D721Med (cell line): ENCODE measurements around the gene RANBP9.

Experiments used
- DNase-seq: peaks from one replicate; pipeline ENCODE4 v3.0.0; 2011; ENCODE audit warnings: low spot score; ENCODE audit not compliant: insufficient read length
- FAIRE-seq: peaks from 2 replicates; lab custom pipeline; 2011; peaks lifted over from hg19 to GRCh38; lab: Jason Lieb, UNC
- TF ChIP-seq, protein P1 (sequence below): IDR thresholded peaks from 2 replicates; pipeline ENCODE4 v1.5.1; 2012; ENCODE audit warnings: mild to moderate bottlenecking, control low read depth; ENCODE audit not compliant: insufficient read depth; ENCODE audit errors: missing control alignments

RANBP9 gene

DNA sequence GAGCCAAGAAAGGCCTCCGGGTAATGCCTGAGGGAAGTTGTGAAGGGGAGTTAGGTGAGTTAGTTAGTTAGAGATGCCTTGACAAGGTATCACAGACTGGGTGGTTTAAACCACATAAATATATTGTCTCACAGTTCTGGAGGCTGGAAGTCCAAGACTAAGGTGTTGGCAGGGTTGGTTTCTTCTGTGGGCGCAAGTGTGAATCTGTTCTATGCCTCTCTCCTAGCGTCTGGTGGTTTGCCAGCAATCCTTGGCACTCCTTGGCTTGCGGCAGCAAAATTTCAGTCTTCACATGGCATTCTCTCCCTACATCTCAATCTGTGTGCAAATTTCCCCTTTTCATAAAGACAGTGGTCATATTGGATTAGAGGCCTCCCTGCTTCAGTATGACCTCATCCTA, 29.7 kb upstream of the RANBP9 start:
- DNase-seq = no peak
- TF ChIP-seq, protein P1, sequence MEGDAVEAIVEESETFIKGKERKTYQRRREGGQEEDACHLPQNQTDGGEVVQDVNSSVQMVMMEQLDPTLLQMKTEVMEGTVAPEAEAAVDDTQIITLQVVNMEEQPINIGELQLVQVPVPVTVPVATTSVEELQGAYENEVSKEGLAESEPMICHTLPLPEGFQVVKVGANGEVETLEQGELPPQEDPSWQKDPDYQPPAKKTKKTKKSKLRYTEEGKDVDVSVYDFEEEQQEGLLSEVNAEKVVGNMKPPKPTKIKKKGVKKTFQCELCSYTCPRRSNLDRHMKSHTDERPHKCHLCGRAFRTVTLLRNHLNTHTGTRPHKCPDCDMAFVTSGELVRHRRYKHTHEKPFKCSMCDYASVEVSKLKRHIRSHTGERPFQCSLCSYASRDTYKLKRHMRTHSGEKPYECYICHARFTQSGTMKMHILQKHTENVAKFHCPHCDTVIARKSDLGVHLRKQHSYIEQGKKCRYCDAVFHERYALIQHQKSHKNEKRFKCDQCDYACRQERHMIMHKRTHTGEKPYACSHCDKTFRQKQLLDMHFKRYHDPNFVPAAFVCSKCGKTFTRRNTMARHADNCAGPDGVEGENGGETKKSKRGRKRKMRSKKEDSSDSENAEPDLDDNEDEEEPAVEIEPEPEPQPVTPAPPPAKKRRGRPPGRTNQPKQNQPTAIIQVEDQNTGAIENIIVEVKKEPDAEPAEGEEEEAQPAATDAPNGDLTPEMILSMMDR = no peak
- no peak for FAIRE-seq

DNA sequence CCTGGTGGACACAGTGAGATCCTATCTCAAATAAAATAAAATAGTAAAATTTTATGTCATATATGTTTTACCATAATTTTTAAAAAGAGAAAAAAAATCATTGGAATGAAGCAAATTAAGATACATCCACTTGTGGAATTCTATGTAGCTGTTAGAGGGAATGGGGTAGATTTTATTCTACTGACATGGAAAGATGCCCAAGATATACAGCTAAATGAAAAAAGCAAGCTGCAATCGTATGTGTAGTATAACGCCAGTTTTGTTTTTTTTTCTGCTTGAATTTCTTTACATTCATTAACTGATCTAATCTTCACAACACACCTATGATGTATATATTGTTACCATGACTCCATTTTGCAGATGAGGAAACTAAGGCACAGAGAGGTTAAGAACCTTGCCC, 23.4 kb upstream of the RANBP9 start:
- TF ChIP-seq, protein P1 = no peak
- FAIRE-seq (no peak), DNase-seq (no peak)

DNA sequence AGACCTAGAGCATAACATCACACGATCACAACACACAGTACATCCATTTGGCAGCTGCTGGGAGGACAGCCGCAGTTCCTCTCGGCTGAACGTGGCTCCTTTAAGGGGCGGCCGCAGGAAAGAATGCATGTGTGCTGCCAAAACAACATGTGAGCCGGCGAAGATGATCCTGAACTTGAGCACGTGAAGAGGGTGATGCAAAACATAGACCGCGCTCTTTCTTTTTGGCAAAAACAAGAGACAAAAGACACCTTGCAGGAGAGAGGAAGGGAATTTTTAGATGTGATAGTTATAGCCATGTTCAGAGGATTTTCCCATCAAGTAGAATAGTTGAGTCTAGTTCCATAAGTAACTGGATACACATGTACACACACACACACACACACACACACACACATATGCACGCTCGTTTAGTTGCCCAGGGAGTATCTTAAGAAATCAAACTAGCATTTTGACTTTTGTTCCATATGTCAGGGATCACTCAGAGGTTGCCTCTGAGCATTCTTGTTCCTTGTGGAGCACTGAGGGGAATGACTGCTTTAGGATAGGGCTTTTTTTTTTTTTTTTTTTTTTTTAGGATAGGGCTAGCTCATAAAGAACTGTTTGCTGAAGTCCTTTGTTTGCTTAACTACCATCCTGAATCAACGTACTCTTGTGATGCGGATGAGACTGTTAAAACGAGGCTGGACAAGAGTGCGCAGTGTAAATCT, 21.7 kb upstream of the RANBP9 start:
- DNase-seq (no peak), FAIRE-seq (no peak)
- TF ChIP-seq, protein P1 = no peak

DNA sequence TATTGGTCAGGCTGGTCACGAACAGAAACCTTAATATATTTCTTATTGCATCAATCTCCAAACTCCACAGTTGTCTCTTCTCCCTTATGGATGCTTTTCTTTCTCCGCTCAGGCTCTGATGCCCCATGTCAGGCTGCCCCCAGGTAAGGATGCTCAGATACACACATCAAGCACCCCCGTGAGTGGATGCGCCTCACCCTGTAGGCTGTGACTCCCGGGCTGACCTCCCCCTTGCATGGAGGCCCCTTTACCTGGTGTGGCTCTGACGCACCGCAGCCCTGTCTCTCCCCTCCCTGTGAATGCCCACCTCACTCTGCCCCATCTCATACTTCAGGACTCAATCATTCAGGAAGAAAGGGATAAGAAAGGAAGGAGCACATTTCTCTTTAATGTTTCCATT, 19.1 kb upstream of the RANBP9 start:
- DNase-seq (no peak), FAIRE-seq (no peak)
- TF ChIP-seq, protein P1 = no peak

DNA sequence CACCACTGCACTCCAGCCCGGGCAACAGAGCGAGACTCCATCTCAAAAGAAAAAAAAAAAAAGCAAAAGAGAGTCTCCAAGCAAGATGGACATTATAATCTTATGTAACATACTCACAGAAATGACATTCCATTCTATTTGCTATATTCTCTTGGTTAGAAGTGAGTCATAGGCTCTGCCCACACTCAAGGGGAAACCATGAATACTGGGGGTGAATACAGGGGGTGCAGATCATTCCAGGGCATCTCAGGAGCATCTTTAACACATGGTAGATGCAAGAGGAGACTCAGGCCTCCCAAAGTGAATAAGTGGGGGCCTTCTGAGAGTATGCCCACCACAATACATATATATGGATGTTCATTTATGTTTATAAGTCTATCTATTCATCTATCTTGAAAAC, 18.3 kb upstream of the RANBP9 start:
- TF ChIP-seq, protein P1 = no peak
- DNase-seq = no peak
- no peak for FAIRE-seq

DNA sequence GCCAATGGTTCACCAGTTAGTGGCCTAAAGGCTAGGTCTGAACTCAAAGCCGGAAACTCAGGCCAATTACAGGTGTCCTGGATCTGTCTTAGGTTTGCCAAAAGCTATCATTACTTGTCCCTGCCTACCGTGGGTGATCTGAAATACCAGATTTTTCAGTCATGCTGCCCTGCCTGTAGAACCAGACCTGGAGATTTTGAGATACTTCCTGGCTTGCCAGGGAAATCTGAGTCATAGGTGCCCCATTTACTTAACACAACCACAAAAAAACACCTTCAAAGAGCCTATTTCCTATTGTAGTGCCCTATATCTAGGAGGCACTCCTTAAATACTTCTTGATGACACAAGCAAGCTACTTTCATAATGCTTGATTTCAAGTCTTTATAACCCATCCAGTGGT, 13.9 kb upstream of the RANBP9 start:
- no peak for FAIRE-seq

DNA sequence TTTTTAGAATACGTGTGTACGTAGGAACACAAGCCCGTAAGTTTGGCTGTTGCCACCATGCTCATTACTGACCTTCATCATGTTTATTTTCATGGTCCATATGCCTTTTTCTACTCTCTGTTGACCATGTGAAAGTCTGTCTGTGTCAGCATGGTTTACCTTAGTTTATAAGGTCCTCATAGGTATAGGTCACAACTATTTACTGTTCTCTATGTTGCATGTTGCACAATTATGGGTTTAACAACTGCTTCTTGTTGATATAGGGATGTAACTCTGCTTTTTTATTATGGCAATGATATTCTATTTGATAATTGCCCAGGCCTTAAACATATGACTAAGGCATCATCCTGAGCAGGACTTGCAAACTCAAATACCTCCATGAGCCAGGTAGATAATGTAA, 13.4 kb upstream of the RANBP9 start:
- DNase-seq (no peak), FAIRE-seq (no peak)
- TF ChIP-seq, protein P1 = no peak

More for the DNA sequence above, 13.9 kb upstream of the RANBP9 start:
- no peak for DNase-seq
- TF ChIP-seq, protein P1 = no peak
